HepG2 (cell line): ENCODE results near the gene GALNT18. TPM values are rescaled to one million over a fixed set of nuclear protein-coding genes. Genes with fewer than 3 reads are reported as not detected.

Experiments used
- ATAC-seq: fragments of 200-7000 bp; cut with Tn5 transposase; 3 replicates; pipeline ENCODE4 v1.9.1; 2020; ENCODE audit warnings: mild to moderate bottlenecking, moderate library complexity
- BruUV-seq: library from RNA; stranded (reverse); fragments of 400-500 nt; replicated peaks from 2 replicates; lab custom pipeline; 2021; lab: Mats Ljungman, UMichigan
- CTCF ChIA-PET: fragments of 300-600 bp; formaldehyde crosslinking; extraction: SDS; loops from one replicate; lab custom pipeline; 2021; ENCODE audit warnings: low total read pairs, inconsistent platforms, low intra/inter-chr PET ratio; lab: Yijun Ruan, JAX
- POLR2A ChIA-PET: fragments of 350-600 bp; sonication (Branson Sonifier 250); formaldehyde crosslinking; loops from one replicate; lab custom pipeline; 2020; ENCODE audit warnings: antibody characterized with exemption, inconsistent platforms; lab: Yijun Ruan, JAX
- DNase-seq: peaks from one replicate; pipeline ENCODE4 v3.0.0-alpha.2; 2015; ENCODE audit warnings: low spot score
- FAIRE-seq: peaks from 3 replicates; lab custom pipeline; 2011; peaks lifted over from hg19 to GRCh38; lab: Jason Lieb, UNC
- H2AFZ ChIP-seq: one replicate; pipeline ENCODE4 v1.6.1; 2011; ENCODE audit warnings: low read length, inconsistent platforms
- H3K27ac ChIP-seq: fragments of 300-600 bp; 3 replicates; pipeline ENCODE4 v1.8.0; 2011; ENCODE audit warnings: mixed run types, mild to moderate bottlenecking, mixed read lengths, low read length, inconsistent platforms; ENCODE audit not compliant: insufficient read depth; ENCODE audit errors: extremely low read length
- H3K27me3 ChIP-seq, 2 experiments: fragments of 200-600 bp in 1 of 2; 2 replicates in 1 of 2; 3 replicates in 1 of 2; pipeline versions ENCODE4 v1.6.0 to v1.8.0; 2011; ENCODE audit warnings: low read length in 2 of 2, mild to moderate bottlenecking in 2 of 2, moderate library complexity in 2 of 2, inconsistent platforms in 1 of 2; ENCODE audit not compliant: insufficient read depth in 2 of 2, control insufficient read depth in 1 of 2
- H3K36me3 ChIP-seq, 2 experiments: fragments of 200-600 bp in 1 of 2; replicated peaks in 1 of 2; 2 replicates in 1 of 2; 3 replicates in 1 of 2; pipeline versions ENCODE4 v1.5.1 to v1.8.0; 2011; ENCODE audit warnings: low read length in 2 of 2, inconsistent platforms in 1 of 2; ENCODE audit not compliant: insufficient read depth in 2 of 2, control insufficient read depth in 1 of 2
- H3K4me1 ChIP-seq: 2 replicates; pipeline ENCODE4 v1.5.1; 2012; ENCODE audit warnings: low read length, inconsistent platforms; ENCODE audit not compliant: insufficient read depth
- H3K4me2 ChIP-seq: 2 replicates; pipeline ENCODE4 v1.6.0; 2011; ENCODE audit warnings: low read depth, low read length, inconsistent platforms
- H3K4me3 ChIP-seq, 3 experiments: fragments of 200-600 bp in 1 of 3; sonication (generic), shearing (Covaris generic) in 1 of 3; replicated peaks in 1 of 3; 2 replicates each; pipeline ENCODE4 v1.5.1; 2011 to 2016; ENCODE audit warnings: low read length in 3 of 3, inconsistent platforms in 2 of 3, low read depth in 2 of 3, mild to moderate bottlenecking in 2 of 3, control low read depth in 1 of 3, mixed read lengths in 1 of 3; ENCODE audit not compliant: insufficient read depth in 1 of 3
- H3K79me2 ChIP-seq: one replicate; pipeline ENCODE4 v1.6.1; 2011; ENCODE audit warnings: low read length, inconsistent platforms; ENCODE audit not compliant: insufficient read depth
- H3K9ac ChIP-seq: 2 replicates; pipeline ENCODE4 v1.6.0; 2011; ENCODE audit warnings: mild to moderate bottlenecking, low read depth, low read length, inconsistent platforms; ENCODE audit not compliant: insufficient read depth
- H3K9me3 ChIP-seq: 2 replicates; pipeline ENCODE4 v1.5.1; 2012; ENCODE audit warnings: mild to moderate bottlenecking, low read length
- H4K20me1 ChIP-seq: 2 replicates; pipeline ENCODE4 v1.6.0; 2011; ENCODE audit warnings: inconsistent platforms, mild to moderate bottlenecking, low read length, moderate library complexity; ENCODE audit not compliant: insufficient read depth
- HMG20B ChIP-seq: conservative IDR thresholded peaks from 2 replicates; pipeline ENCODE4 v1.6.1; 2016; ENCODE audit warnings: missing genetic modification reagents, missing compliant biosample characterization
- HNRNPUL1 ChIP-seq: fragments of 200-400 bp; formaldehyde crosslinking; IDR thresholded peaks from 2 replicates; pipeline ENCODE4 v1.6.1; 2017; ENCODE audit warnings: low read depth, mild to moderate bottlenecking, low read length, moderate library complexity
- NBN ChIP-seq: fragments of 450-650 bp; conservative IDR thresholded peaks from 2 replicates; pipeline ENCODE4 v1.6.1; 2017
- SMYD3 ChIP-seq: sonication (generic); formaldehyde crosslinking; IDR thresholded peaks from 2 replicates; pipeline ENCODE4 v1.8.1; 2023; ENCODE audit warnings: mild to moderate bottlenecking, missing genetic modification reagents
- ZFP37 ChIP-seq: sonication (generic); formaldehyde crosslinking; IDR thresholded peaks from 2 replicates; pipeline ENCODE4 v1.4.0; 2020; ENCODE audit warnings: missing genetic modification reagents, borderline replicate concordance
- WGBS: methylation state at CpG from one replicate; pipeline ENCODE4 v1.1.6; 2017; ENCODE audit warnings: low lambda C conversion rate; 5-methylcytosine and 5-hydroxymethylcytosine counted together
- in situ Hi-C: cut with HindIII; loops from 2 replicates; pipeline ENCODE4 v1.10.0; 2017; ENCODE audit warnings: low pct_unique_long_range_greater_than_20kb; ENCODE audit not compliant: extremely low pct_ligation_motif_present
- intact Hi-C: fragments of 100-400 bp; cut with micrococcal nuclease; formaldehyde crosslinking; loops from one replicate; pipeline ENCODE4 v1.10.0; 2022; ENCODE audit not compliant: unreplicated experiment
- polyA plus RNA-seq, 8 experiments: library from polyadenylated mRNA; depleted of rRNA in 3 of 8; stranded (reverse) in 7 of 8; unstranded in 1 of 8; fragments of >200 nt; fragmentation: Illumina TruSeq in 4 of 8; extraction: Trizol in 4 of 8; gene quantifications; 2 replicates each; pipeline versions ENCODE4 v1.2.1 to v1.2.3, GENCODE V29; 2011 to 2016; ENCODE audit warnings: low read depth in 4 of 8, missing spikeins in 1 of 8, mixed read lengths in 1 of 8; ENCODE audit not compliant: insufficient read depth in 1 of 8
- total RNA-seq, 5 experiments: library from RNA; depleted of rRNA; stranded (reverse); fragments of >200 nt; fragmentation: Illumina TruSeq; extraction: Trizol; gene quantifications; 2 replicates each; pipeline ENCODE4 v1.2.3, GENCODE V29; 2016; ENCODE audit warnings: low read depth in 1 of 5
- TF ChIP-seq, protein P1 (sequence below): sonication (generic); formaldehyde crosslinking; IDR thresholded peaks from 2 replicates; pipeline ENCODE4 v1.4.0; 2020; ENCODE audit warnings: missing genetic modification reagents
- TF ChIP-seq, protein P2 (sequence below): sonication (generic); formaldehyde crosslinking; IDR thresholded peaks from 2 replicates; pipeline ENCODE4 v1.5.0; 2020; ENCODE audit warnings: missing genetic modification reagents

GALNT18 gene
- total and polyA plus RNA-seq, 2 of the 13 experiments (the other 11 are each of a cell fraction or from before 2014, with no cell fraction given), result 0.11 TPM; not detected in 1

DNA sequence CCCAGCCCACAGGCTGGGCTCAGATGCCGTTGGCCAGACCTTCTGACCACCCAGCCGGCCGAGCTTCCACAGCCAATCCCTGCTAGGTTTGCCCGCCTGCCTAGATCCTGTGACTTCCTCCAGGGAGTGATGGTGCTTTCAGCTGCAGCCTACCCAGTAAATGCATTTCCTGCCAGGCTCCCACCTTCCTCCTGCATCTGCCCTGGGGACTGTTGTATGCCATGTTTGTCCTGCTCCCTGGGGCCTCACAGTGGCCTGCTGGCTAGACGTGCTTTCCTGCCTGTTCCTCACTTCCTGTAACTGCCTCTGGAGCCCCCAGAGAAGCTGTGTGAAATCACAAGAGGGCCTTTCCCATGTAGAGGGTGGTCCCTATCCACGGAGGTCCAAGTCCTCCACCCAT, 86.2 kb downstream of the GALNT18 start:
- FAIRE-seq, result no peak
- in situ Hi-C loops (no loop called here), intact Hi-C loops (no loop called here)
- ChIA-PET CTCF (no interaction called here), POLR2A (no interaction called here)
- 17% methylated on average over 4 of the region's 6 CpGs for WGBS
- DNase-seq, result no peak
- BruUV-seq, result no TSS peak
- Histone ChIP-seq H3K9ac (no peak overlapping the region), H3K27me3 (peaks cover 1 to 14% of the 10 kb centered on the region in 2 experiments; a peak in 2 of 5 replicates), H2AFZ (no peak overlapping the region), H3K36me3 (no peaks in the 10 kb centered on the region), H4K20me1 (no peaks in the 10 kb centered on the region), H3K79me2 (no peaks in the 10 kb centered on the region), H3K27ac (no peak overlapping the region), H3K4me3 (no peak overlapping the region), H3K9me3 (no peaks in the 10 kb centered on the region), H3K4me1 (no peaks in the 10 kb centered on the region)
- TF ChIP-seq NBN (no peak), HNRNPUL1 (no peak), ZFP37 (CRISPR knock-in tag) (no peak), HMG20B (CRISPR knock-in tag) (no peak)
- TF ChIP-seq, protein P1, sequence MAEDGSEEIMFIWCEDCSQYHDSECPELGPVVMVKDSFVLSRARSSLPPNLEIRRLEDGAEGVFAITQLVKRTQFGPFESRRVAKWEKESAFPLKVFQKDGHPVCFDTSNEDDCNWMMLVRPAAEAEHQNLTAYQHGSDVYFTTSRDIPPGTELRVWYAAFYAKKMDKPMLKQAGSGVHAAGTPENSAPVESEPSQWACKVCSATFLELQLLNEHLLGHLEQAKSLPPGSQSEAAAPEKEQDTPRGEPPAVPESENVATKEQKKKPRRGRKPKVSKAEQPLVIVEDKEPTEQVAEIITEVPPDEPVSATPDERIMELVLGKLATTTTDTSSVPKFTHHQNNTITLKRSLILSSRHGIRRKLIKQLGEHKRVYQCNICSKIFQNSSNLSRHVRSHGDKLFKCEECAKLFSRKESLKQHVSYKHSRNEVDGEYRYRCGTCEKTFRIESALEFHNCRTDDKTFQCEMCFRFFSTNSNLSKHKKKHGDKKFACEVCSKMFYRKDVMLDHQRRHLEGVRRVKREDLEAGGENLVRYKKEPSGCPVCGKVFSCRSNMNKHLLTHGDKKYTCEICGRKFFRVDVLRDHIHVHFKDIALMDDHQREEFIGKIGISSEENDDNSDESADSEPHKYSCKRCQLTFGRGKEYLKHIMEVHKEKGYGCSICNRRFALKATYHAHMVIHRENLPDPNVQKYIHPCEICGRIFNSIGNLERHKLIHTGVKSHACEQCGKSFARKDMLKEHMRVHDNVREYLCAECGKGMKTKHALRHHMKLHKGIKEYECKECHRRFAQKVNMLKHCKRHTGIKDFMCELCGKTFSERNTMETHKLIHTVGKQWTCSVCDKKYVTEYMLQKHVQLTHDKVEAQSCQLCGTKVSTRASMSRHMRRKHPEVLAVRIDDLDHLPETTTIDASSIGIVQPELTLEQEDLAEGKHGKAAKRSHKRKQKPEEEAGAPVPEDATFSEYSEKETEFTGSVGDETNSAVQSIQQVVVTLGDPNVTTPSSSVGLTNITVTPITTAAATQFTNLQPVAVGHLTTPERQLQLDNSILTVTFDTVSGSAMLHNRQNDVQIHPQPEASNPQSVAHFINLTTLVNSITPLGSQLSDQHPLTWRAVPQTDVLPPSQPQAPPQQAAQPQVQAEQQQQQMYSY (CRISPR knock-in tag), result no peak
- TF ChIP-seq, all 625 proteins: peak for 0
- no peak for ATAC-seq
- H3K4me2 ChIP-seq, result no peak overlapping the region

DNA sequence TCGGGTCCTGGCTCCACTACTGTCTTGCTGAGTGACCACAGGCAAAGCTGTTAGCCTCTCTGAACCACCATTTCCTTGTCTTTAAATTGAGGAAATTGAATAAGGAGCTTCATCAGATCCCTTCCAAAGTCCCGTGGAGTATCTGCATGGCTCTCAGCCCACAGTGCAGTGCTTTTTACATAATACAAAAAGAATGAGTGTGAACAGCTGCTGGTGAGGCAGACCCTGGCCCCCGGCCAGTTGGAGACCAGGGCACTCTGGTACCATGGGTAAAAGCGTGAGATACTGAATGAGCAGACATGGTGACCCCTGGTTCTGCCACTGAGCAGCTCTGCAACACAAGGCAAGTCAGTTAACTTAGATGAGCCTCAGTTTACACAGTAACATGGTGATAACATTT, 86.8 kb downstream of the GALNT18 start:
- Histone ChIP-seq H3K4me3 (no peak overlapping the region), H3K27me3 (peaks cover 1 to 14% of the 10 kb centered on the region in 2 experiments; a peak in 2 of 5 replicates), H3K9ac (no peak overlapping the region), H3K36me3 (no peaks in the 10 kb centered on the region), H2AFZ (no peak overlapping the region), H3K79me2 (no peaks in the 10 kb centered on the region), H3K27ac (no peak overlapping the region), H3K9me3 (no peaks in the 10 kb centered on the region), H3K4me1 (no peaks in the 10 kb centered on the region), H3K4me2 (no peak overlapping the region), H4K20me1 (no peaks in the 10 kb centered on the region)
- 10% methylated on average over 4 of the region's 4 CpGs for WGBS
- in situ Hi-C loops (no loop called here), intact Hi-C loops (no loop called here)
- ATAC-seq, result no peak
- FAIRE-seq, result no peak
- DNase-seq, result no peak
- POLR2A ChIA-PET, result no interaction called here
- CTCF ChIA-PET, result no interaction called here
- TF ChIP-seq SMYD3 (CRISPR knock-in tag), result no peak
- TF ChIP-seq, protein P2, sequence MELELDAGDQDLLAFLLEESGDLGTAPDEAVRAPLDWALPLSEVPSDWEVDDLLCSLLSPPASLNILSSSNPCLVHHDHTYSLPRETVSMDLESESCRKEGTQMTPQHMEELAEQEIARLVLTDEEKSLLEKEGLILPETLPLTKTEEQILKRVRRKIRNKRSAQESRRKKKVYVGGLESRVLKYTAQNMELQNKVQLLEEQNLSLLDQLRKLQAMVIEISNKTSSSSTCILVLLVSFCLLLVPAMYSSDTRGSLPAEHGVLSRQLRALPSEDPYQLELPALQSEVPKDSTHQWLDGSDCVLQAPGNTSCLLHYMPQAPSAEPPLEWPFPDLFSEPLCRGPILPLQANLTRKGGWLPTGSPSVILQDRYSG (CRISPR knock-in tag), result no peak
- BruUV-seq, result no TSS peak
